Fibroblast of lung (primary cell): ENCODE measurements around the gene WDR45B. TPM values are rescaled to one million over a fixed set of nuclear protein-coding genes. Genes with fewer than 3 reads are reported as not detected.

ENCODE experiments used
- DNase-seq, 2 donors: peaks; one replicate each; pipeline versions ENCODE4 v3.0.0 to v3.0.0-alpha.2; 2010; ENCODE audit warnings: low read depth in 2 of 2
- H2AFZ ChIP-seq: 2 replicates; pipeline ENCODE4 v1.5.1; 2012; ENCODE audit warnings: low read length, control low read depth, inconsistent platforms
- H3K27ac ChIP-seq: 2 replicates; pipeline ENCODE4 v1.5.1; 2011; ENCODE audit warnings: low read length, control low read depth; ENCODE audit not compliant: insufficient read depth
- H3K27me3 ChIP-seq: 2 replicates; pipeline ENCODE4 v1.5.1; 2011; ENCODE audit warnings: mild to moderate bottlenecking, low read length; ENCODE audit not compliant: control insufficient read depth, insufficient read depth
- H3K36me3 ChIP-seq: 2 replicates; pipeline ENCODE4 v1.5.1; 2011; ENCODE audit warnings: low read length; ENCODE audit not compliant: control insufficient read depth, insufficient read depth
- H3K4me1 ChIP-seq: 2 replicates; pipeline ENCODE4 v1.5.1; 2011; ENCODE audit warnings: low read length; ENCODE audit not compliant: control insufficient read depth, insufficient read depth; ENCODE audit errors: extremely low read depth
- H3K4me2 ChIP-seq: 2 replicates; pipeline ENCODE4 v1.5.1; 2011; ENCODE audit warnings: low read length, control low read depth; ENCODE audit not compliant: insufficient read depth; ENCODE audit errors: extremely low read depth
- H3K4me3 ChIP-seq, 4 experiments: fragments of 200-600 bp in 1 of 4; sonication (generic) in 1 of 4; replicated peaks in 1 of 4; 2 replicates each; pipeline ENCODE4 v1.5.1; 2011 to 2016; ENCODE audit warnings: low read length in 4 of 4, low read depth in 3 of 4, mild to moderate bottlenecking in 3 of 4, control low read depth in 2 of 4, inconsistent platforms in 1 of 4, mixed read lengths in 1 of 4; ENCODE audit not compliant: insufficient read depth in 1 of 4; ENCODE audit errors: control extremely low read depth in 1 of 4
- H3K79me2 ChIP-seq: 2 replicates; pipeline ENCODE4 v1.5.1; 2012; ENCODE audit warnings: mild to moderate bottlenecking, low read length, inconsistent platforms; ENCODE audit not compliant: control insufficient read depth, insufficient read depth
- H3K9ac ChIP-seq: 2 replicates; pipeline ENCODE4 v1.5.1; 2011; ENCODE audit warnings: mild to moderate bottlenecking, low read length, control low read depth; ENCODE audit not compliant: insufficient read depth
- H3K9me3 ChIP-seq: 2 replicates; pipeline ENCODE4 v1.5.1; 2012; ENCODE audit warnings: low read depth, low read length; ENCODE audit not compliant: control insufficient read depth, insufficient read depth
- H4K20me1 ChIP-seq: 2 replicates; pipeline ENCODE4 v1.5.1; 2011; ENCODE audit warnings: low read length; ENCODE audit not compliant: control insufficient read depth, insufficient read depth; ENCODE audit errors: extremely low read depth
- CTCF ChIP-seq, 2 donors: IDR thresholded peaks in 1 of 2; conservative IDR thresholded peaks in 1 of 2; 1 replicate in 1 of 2; 2 replicates in 1 of 2; pipeline ENCODE4 v1.5.1; 2011 to 2012; ENCODE audit warnings: low read length in 2 of 2, control low read depth in 1 of 2, inconsistent platforms in 1 of 2, low read depth in 1 of 2, mild to moderate bottlenecking in 1 of 2
- EZH2 ChIP-seq: IDR thresholded peaks from 2 replicates; pipeline ENCODE4 v1.5.1; 2012; ENCODE audit warnings: low read length, control low read depth, mild to moderate bottlenecking; ENCODE audit errors: missing control alignments
- polyA plus RNA-seq, 2 donors: library from polyadenylated mRNA; depleted of rRNA in 1 of 2; stranded (reverse) in 1 of 2; unstranded in 1 of 2; fragments of >200 nt; gene quantifications; 2 replicates each; pipeline ENCODE4 v1.2.1, GENCODE V29; 2011 to 2012; ENCODE audit warnings: missing spikeins in 1 of 2
- total RNA-seq: library from RNA; depleted of rRNA; stranded (reverse); fragments of >200 nt; gene quantifications from 2 replicates; pipeline ENCODE4 v1.2.1, GENCODE V29; 2014

The WDR45B gene
- total and polyA plus RNA-seq, 2 donors (not counting 1 experiment from before 2014, with no cell fraction given): 66.2 to 95.2 TPM

GRCh38 chr17:82633343-82633742 is 14.9 kb downstream of the WDR45B start:
- Histone ChIP-seq H3K27me3 (no peaks in the 10 kb centered on the region), H3K79me2 (peaks cover 47% of the 10 kb centered on the region), H3K4me1 (no peaks in the 10 kb centered on the region), H3K27ac (no peak overlapping the region), H3K9me3 (no peaks in the 10 kb centered on the region), H3K4me3 (no peak overlapping the region), H3K9ac (no peak overlapping the region), H3K4me2 (no peak overlapping the region), H3K36me3 (peaks cover 3% of the 10 kb centered on the region), H4K20me1 (no peaks in the 10 kb centered on the region), H2AFZ (no peak overlapping the region)
- DNase-seq: no peak
- TF ChIP-seq EZH2: no peak
- no peak for TF ChIP-seq CTCF (conservative IDR thresholded peaks at IDR 0.05 in 1 of 2, IDR thresholded peaks at IDR 0.05 in 1 of 2; ENCODE audit: low read depth in 1 of 2, low read length in 2 of 2)

GRCh38 chr17:82632451-82632850 is 15.8 kb downstream of the WDR45B start:
- peaks cover 3% of the 10 kb centered on the region for H3K36me3 ChIP-seq
- no peak overlapping the region for H2AFZ ChIP-seq
- H3K79me2 ChIP-seq: peaks cover 39% of the 10 kb centered on the region
- TF ChIP-seq CTCF (conservative IDR thresholded peaks at IDR 0.05 in 1 of 2, IDR thresholded peaks at IDR 0.05 in 1 of 2; ENCODE audit: low read depth in 1 of 2, low read length in 2 of 2) (no peak), EZH2 (no peak)
- no peak overlapping the region for H3K4me2 ChIP-seq
- H3K27ac ChIP-seq: no peak overlapping the region
- no peaks in the 10 kb centered on the region for H3K27me3 ChIP-seq
- no peaks in the 10 kb centered on the region for H3K9me3 ChIP-seq
- no peak overlapping the region for H3K4me3 ChIP-seq
- H4K20me1 ChIP-seq: no peaks in the 10 kb centered on the region
- H3K9ac ChIP-seq: no peak overlapping the region
- no peak for DNase-seq
- no peaks in the 10 kb centered on the region for H3K4me1 ChIP-seq

- H3K4me3 ChIP-seq: no peak overlapping the region
- H2AFZ ChIP-seq: no peak overlapping the region
- H3K4me1 ChIP-seq: no peaks in the 10 kb centered on the region
- TF ChIP-seq EZH2 (no peak), CTCF (conservative IDR thresholded peaks at IDR 0.05 in 1 of 2, IDR thresholded peaks at IDR 0.05 in 1 of 2; ENCODE audit: low read depth in 1 of 2, low read length in 2 of 2) (no peak)
- H3K27me3 ChIP-seq: no peaks in the 10 kb centered on the region
- no peaks in the 10 kb centered on the region for H3K9me3 ChIP-seq
- no peaks in the 10 kb centered on the region for H4K20me1 ChIP-seq
- H3K79me2 ChIP-seq: peaks cover 30% of the 10 kb centered on the region
- no peak overlapping the region for H3K4me2 ChIP-seq
- H3K36me3 ChIP-seq: peaks cover 6% of the 10 kb centered on the region
- no peak overlapping the region for H3K27ac ChIP-seq
- H3K9ac ChIP-seq: no peak overlapping the region
- DNase-seq: no peak
Measured at GRCh38 chr17:82631544-82631943, 16.7 kb downstream of the WDR45B start.
